HT1080 (cell line): ENCODE measurements around the gene IFIT5. TPM values are rescaled to one million over a fixed set of nuclear protein-coding genes. Genes with fewer than 3 reads are reported as not detected.
"Not testable (repeated sequence)": the region's sequence is repeated elsewhere in the genome, so short reads cannot be mapped to it uniquely, and the experiment has no call there.

Experiments
- DNase-seq: peaks from one replicate; pipeline ENCODE4 v3.0.0-alpha.2; 2015; ENCODE audit warnings: low read depth
- total RNA-seq: library from RNA; depleted of rRNA; stranded (reverse); fragments of >200 nt; shearing (Covaris generic); gene quantifications from 2 replicates; pipeline ENCODE4 v1.2.3, GENCODE V29; 2014

IFIT5 gene
- total RNA-seq, 1 experiment from 2014 or later: 12.4 TPM

DNA sequence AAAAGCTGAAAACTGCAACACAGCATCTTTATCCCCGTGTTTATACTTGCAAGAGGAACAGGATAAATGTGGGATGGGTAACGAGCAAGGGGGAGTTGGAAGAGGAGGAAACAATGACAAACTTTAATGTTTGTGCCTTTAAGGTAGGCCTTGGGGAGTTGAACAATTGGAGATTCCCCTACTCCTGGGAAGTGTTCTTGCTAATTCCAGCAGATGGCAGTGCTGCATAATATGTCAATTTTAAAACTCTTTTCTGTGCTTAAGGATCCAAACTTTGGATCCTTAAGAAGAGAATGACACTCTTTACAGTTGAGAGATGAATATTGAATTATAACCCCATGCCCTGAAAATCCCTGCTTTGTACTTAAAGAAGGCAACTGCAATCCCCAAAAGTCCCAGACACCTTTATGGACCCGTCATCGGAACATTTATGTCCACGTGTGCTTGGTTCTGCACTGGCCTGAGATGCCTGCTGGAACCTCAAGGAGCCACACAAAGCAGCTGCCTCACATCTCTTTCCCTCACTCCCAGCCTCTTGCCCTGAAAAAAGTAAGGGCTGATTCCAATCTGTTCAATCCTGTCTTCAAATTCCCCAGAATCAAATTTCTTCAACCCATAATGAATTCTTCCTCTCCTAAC is 12.0 kb downstream of the IFIT5 start:
- DNase-seq: peak; percentile 58

DNA sequence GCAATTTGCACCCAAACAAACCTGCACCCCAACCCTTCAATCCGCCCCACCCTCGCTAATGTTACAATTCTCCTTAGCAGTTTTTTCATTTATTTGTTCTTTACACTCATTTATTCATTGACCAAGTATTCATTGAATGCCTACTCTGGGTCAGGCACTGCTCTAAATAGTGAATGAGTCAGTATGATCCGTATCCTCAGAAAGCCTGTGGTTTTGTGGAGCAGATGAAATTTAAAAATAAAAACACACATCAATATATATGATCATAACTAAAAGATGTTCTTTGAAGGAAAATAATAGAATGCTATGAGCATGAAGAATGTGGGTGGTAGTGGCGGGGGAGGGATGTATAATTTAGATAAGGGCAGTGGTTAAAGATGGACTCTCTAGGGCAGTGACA is 13.3 kb downstream of the IFIT5 start:
- peak; percentile 76 for DNase-seq

DNA sequence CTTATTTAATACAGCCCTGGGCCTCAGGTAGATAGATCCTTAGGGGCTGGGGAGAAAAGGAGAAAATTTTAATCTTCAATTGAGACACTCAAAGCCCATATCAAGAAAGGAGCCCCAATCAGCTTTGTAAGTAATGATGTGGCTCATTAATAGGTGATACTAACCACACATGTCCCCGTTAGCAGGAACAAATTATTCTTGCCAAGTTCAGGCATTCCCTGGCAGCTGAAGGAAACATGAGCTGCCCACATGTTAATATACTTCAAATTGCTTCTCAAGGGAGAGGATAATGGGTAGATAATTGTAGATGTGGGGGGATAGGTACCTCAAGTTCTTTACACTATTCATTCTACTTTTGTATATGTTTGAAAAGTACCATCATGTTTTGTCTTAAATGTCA is 14.5 kb downstream of the IFIT5 start:
- DNase-seq: no peak

GRCh38 chr10:89431977-89432376 is 17.6 kb downstream of the IFIT5 start:
- DNase-seq: peak; percentile 56

- no peak for DNase-seq
Measured at GRCh38 chr10:89438525-89438924, 24.2 kb downstream of the IFIT5 start.

GRCh38 chr10:89440226-89441009 is 26.1 kb downstream of the IFIT5 start:
- DNase-seq: no peak

- peak; percentile 53 for DNase-seq
Measured at GRCh38 chr10:89442289-89442688, 27.9 kb downstream of the IFIT5 start.

- DNase-seq: not testable (repeated sequence)
Measured at GRCh38 chr10:89444819-89445218, 30.5 kb downstream of the IFIT5 start.

DNA sequence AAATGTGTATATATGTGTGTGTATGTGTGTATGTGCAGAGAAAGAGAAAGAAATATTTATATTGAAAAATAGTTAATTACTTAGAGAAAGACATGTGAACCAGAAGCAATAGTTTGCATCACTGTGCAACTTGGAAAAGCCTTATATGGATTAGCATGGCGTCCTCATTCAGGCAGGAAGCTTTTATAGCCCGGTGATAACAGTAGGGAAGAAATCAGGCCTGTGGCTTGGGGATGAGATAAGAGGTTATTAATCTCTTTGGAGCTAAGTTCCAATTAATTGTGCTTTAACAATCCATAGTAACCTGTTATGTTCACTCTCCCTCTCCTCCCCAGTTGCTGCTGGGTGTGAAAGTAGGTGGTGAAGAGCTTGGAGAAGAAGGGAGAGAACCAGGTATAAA is 36.5 kb downstream of the IFIT5 start:
- no peak for DNase-seq

DNA sequence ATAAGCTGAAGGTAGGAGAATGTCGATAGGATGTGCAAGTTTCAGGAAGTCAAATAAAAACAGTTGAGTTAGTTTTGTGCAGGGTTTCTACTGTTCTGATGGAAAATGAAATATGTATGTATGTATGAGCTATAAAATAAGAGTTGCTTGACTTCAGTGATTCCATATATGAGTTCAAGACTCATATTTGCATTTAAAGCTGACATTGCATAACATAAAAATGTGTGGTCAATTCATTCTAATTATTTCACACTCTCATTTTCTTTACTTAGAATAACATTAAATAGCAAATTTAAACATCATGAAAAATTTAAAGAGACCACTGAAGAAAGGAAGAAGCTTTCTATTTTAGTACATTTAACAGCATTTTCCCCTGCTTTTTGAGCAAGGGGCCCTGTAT is 37.8 kb downstream of the IFIT5 start:
- DNase-seq: no peak

GRCh38 chr10:89454561-89455347 is 40.4 kb downstream of the IFIT5 start:
- DNase-seq: no peak

GRCh38 chr10:89458291-89458690 is 43.9 kb downstream of the IFIT5 start:
- DNase-seq: peak; percentile 82

- no peak for DNase-seq
Measured at GRCh38 chr10:89458784-89459183, 44.4 kb downstream of the IFIT5 start.

DNA sequence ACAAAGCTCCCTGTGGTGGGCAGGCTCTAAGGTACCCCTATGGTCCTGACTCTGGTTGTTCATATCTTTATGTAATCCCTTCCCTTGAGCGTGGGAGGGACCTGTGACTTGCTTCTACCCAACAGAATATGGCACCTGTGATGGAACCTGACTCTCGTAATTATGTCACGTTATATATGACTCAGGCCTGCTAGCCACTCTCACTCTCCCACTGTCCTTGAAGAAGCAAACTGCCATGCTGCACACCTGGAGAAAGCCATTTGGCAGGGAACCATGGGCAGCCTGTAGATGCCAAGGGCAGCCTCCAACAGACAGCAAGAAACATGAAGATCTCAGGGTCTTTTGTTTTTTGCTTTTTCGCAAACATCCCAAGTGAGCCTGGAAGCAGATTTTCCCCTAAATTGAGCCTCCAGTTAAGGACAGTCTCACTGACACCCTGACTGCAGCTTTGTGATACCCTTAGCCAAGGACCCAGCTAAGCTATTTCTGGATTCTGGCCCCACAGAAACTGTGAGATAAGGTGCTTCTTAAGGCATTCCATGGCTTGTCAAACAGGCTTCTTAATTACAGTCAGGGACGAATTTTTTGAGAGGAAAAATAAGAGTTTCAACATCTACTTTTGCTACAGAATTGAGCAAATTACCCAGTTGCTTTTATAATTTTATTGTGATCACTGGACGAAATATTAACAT is 49.6 kb downstream of the IFIT5 start:
- DNase-seq: no peak

DNA sequence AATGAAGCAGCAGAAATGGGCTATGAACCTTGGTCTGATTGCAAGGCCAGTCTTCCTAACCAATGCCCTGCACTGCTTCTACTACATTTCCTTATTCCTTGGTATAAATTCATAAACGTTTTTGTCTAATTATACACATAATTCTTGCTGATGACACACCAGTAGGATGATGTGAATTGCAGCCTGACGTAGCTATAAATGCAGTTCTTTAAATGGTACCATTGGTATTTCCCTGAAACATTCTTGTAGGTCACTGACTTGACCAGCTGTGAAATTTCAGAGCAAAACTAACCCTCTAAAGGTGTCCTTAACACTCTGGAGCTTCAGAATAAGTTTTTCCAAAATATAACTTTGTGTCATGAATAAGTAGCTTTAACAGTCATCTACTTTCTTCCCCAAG is 50.8 kb downstream of the IFIT5 start:
- DNase-seq: no peak

GRCh38 chr10:89466599-89467035 is 52.2 kb downstream of the IFIT5 start:
- DNase-seq: peak; percentile 61

GRCh38 chr10:89468191-89468965 is 54.0 kb downstream of the IFIT5 start:
- DNase-seq: no peak

- DNase-seq: peak; percentile 44
Measured at GRCh38 chr10:89469517-89469916, 55.1 kb downstream of the IFIT5 start.
